GM18505 (cell line): ENCODE measurements around the gene C3orf22.

ENCODE experiments used
- ATAC-seq: cut with Tn5 transposase; IDR thresholded peaks from one replicate; pipeline ENCODE4 v1.9.1; 2021; ENCODE audit not compliant: unreplicated experiment
- POLR2A ChIP-seq: IDR thresholded peaks from 4 replicates; pipeline ENCODE4 v1.6.1; 2011; ENCODE audit warnings: borderline replicate concordance; ENCODE audit not compliant: insufficient read depth, insufficient read length; ENCODE audit errors: extremely low read depth

The C3orf22 gene

DNA sequence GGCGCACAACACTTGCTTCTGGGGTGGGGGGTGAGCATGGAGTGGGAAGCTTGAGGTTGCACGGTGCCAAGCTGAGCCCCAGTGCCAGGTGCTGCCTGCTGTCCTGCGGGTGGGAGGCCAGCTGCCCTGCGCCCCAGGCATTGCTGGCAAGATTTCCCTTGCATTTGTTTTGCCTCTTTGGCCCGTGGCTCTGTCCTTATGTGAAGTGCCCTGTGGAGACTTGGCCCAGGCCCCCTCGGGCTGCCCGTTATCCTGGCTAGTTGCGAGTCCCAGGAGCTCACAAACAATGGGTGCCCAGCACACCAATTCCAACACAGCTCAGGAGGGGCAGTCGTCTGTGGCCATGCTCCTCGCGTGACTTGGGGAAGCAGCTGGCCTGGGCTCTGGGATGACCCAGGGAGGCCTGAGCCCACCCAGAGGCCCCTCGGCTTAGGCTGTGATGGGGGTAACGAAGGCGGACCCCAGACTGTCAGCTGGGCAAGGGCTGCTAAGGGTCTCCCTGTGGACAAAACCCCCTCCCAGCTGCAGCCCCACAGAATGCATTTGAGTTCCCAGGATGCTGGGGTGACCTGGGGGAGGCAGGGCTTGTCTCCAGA is 5.9 kb downstream of the C3orf22 start:
- no peak for TF ChIP-seq POLR2A
- no peak for ATAC-seq

DNA sequence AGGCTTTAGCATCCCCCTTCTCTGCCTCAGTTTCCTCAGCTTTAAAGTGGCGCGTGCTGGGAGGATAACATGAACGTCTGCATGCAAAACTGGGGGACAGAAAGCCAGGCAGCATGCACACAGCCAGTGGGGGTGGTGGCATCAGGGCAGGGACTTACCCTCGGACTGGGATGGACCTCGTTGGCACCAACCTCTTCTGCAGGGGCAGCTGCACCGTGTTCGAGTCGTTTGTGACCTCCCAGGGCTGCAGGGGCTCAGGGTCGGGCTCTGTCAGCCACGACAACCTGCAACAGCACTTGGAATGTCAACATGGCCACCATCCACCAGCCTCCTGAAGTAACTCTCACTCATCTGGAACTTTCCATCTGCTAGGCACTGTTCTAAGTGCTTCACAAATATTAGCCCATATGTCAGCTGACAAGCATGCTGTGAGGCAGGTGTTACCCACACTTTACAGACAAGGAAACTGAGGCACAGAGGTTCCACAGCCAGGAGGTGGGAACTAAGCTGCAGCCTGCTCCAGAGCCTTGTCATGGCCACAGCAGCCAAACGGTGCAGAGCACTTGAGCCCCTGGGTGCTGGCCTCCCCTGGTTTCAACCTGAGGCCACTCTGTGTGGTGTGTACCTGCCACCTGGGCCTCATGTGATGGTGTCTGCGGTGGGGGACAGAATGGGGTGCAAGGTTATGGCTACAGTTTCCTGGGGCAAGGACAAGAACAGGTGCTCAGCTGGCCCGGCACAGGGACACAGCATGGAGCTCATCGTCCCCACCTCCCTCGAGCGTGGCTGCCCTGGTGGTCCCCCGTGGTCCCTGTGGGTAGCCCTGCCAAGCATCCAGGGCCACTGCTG is 6.7 kb downstream of the C3orf22 start:
- no peak for ATAC-seq
- TF ChIP-seq POLR2A: no peak

DNA sequence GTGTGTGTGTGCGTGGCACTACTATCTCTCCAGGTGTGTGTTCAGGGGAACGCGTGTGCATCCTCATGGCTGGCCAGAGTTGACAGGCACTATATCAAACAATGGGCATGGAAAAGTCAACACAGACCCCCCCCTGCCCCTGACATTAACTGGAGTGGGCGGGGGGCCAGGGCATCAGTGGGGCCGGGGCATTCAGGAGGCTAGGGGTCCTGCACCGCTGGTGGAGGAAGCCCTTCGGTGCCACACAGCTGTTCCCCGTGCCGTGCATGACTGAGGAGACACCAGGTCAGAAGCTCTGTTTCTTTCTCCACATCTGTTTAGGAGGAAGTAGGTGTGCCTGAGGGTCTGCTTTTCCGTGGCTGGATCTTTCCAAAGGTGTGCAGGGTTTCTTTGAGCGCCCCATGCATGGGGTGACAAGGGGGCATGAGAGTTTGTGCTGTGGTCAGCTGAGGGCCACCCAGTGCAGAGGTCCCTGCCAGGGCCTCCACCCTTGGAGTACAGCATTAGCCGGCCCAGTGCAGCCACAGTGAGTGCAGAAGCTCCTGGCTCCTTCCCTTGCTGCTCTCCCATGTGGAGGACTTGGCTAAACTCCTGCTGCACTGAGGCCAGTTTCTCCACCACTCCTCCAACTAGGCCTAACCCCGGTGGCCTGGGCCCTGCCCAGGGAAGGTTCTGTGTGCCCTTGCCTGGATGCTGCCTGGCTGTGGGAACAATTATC is 7.5 kb downstream of the C3orf22 start:
- no peak for TF ChIP-seq POLR2A
- no peak for ATAC-seq

DNA sequence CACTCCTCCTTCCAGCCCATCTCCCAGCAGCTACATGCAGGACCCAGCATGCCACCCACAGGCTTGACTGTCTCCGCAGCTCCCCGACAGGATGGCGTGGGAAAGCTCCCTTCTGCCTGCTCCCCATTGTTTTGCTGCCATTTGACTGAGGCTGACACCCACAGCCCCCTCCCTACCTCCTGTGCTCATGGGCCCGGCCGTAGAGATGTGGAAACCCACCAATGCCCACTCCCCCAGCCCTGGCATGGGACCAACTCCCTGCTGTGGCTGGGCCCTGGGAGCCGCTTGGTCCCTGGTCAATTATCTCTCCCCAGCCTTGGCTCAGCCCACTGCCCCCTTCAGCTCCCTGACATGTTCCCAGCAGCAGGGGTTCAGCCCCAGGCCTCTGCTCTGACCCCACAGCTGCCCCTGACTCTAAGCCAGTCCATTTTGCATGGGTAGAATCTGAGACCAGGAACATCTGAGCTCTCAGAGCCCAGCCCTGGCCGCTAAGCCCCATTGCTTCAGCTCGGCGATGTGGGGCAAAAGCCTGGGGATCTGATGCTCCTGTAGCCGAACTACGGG is 8.2 kb downstream of the C3orf22 start:
- TF ChIP-seq POLR2A: no peak
- no peak for ATAC-seq

DNA sequence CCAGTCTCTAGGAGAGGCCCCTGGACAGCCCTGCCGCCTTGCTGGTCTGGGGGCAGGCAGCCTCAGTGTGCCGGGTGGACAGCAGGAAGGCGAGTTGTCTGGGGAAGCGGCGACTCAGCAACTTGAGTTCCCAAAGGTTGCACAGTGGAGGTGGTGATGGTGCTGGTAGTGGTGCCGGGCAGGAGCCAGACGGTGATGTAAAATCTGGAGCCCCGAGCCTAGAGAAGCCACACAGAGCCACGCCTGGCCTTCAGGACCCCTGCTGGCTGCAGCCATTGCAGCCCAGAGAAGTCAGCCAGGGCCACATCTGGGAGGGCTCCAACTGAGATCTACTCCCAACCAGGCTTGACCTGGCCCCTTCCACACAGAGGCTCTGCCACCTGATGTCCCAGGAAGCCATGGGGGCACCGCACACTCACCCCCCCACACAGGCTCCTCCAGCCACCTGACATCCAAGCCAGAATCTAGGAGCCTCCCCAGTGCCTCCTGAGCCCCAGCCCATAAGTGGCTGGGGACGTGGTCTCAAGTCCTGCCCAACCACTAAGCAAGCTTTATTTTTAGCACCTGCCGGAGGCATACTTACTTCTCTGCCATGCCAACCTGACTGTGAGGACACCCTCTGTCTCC is 8.8 kb downstream of the C3orf22 start:
- ATAC-seq: no peak
- no peak for TF ChIP-seq POLR2A

GRCh38 chr3:126548556-126549466 is 9.9 kb downstream of the C3orf22 start:
- no peak for ATAC-seq
- TF ChIP-seq POLR2A: no peak

- no peak for TF ChIP-seq POLR2A
Measured at GRCh38 chr3:126547721-126548120, 11.0 kb downstream of the C3orf22 start.

DNA sequence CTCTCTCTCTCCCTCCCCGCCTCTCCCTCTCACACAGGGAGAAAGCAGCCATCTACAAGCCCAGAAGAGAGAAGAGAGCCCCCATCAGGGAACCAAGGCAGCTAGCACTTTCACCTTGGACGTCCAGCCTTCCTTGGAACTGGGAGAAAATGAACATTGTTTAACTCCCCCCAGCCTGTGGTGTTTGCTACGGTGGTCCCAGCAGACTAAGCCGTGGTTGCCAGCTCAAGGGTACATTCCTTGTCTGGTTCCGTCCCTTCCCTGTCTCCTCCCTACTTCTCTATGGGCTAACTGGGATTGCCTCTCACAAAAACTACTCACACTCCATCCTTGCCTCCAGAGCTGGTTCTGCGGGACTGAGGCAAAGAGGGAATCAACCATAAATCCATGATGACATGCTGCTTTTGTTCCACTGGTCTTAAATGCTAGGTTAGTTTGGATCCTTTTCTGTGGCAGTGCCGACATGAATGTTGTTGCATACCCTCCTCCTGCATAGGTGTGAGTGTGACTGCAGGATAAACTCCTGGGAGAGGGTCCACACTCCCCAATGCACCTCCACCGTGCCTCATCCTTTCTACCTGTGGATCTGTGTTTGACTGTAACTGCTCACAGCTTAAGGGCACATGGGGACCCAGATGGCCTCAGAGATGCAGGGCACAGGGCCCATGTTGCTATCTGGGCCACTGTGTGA is 12.0 kb downstream of the C3orf22 start:
- no peak for ATAC-seq
- TF ChIP-seq POLR2A: no peak

More at GRCh38 chr3:126547721-126548120, 11.0 kb downstream of the C3orf22 start:
- ATAC-seq: no peak

DNA sequence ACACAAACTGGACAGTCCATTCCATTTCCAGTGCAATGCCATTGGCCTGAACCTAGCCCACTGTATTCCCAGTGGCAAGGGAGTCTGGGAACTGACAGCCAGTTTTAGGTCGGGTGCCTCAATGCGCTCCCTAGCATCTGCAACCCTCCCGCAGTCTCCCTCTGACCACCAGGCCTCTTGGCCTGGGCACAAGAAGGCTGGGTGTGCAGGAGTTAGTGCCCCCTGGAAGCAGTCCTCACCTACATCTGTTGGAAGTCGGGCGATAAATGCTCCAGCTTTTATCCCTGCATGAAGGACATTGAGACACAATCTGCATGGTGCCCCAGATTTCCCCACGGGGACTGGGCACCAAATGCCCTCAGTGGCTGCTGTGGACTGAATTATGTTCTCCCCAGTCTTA is 12.7 kb downstream of the C3orf22 start:
- no peak for TF ChIP-seq POLR2A
- ATAC-seq: no peak

DNA sequence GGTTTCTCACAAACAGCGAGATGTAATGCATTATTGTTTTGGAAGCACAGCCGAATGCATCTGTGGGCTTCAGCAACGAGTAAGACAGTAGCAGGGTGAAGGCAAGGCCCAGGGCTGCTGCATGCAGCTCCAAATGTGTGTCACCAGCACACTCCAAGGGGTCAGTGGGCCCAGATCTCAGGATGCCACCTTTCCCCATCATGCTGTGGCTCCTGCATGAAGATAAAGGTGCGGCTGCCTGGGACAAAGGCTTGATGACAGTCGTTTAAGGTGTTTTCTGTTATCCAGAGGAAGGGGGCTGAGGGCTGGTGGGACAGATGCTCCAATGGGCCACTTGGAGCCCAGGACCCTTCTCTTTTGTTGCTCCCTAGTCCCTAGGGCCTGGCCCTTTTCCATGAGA is 13.2 kb downstream of the C3orf22 start:
- no peak for ATAC-seq
- no peak for TF ChIP-seq POLR2A

DNA sequence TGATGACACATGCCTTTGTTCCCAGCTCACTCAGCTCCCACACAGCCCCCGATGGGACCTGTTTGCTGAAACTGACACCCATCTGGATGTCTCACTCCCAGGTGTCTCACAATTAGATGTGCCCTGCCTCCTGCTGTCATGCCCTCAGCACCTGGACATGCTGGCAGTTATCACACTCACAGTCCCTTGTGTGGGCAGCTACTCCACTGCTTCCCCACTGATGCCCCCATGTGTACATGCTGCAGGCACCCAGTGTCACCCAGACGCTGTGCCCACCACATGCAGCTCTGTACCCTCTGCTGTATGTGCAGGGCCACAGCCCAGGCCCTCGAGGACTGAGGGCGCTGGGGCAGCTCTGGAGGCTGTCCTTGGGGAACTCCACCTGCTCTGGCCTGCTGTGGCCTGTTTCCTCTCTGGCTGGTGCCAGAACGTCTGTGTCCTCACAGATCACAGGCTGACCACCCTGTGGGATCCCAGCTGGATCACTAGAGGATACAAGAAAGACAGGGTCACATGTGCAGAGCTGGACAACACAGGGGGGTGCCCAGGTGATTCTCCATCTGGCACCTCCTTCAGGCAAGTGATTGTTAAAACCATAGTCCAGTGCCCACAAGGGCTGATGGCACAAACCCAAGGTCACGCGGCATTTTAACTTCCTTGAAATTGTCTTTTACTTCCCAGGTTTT is 14.0 kb downstream of the C3orf22 start:
- no peak for ATAC-seq

GRCh38 chr3:126543457-126544061 is 15.2 kb downstream of the C3orf22 start:
- no peak for TF ChIP-seq POLR2A
- no peak for ATAC-seq

More for the DNA sequence above, 14.0 kb downstream of the C3orf22 start:
- TF ChIP-seq POLR2A: no peak
